Urothelium cell line (cell line): ENCODE measurements around the gene CDC26.
"Not testable (repeated sequence)": the region's sequence is repeated elsewhere in the genome, so short reads cannot be mapped to it uniquely, and the experiment has no call there.

Experiments used
- DNase-seq: peaks from one replicate; pipeline ENCODE4 v3.0.0; 2011; ENCODE audit warnings: low spot score, mixed read lengths
- FAIRE-seq: peaks from 2 replicates; lab custom pipeline; 2011; peaks lifted over from hg19 to GRCh38; lab: Jason Lieb, UNC

CDC26 gene

GRCh38 chr9:113296247-113296646 is 20.9 kb upstream of the CDC26 start:
- DNase-seq = not testable (repeated sequence)

GRCh38 chr9:113293285-113293878 is 18.0 kb upstream of the CDC26 start:
- FAIRE-seq (no peak), DNase-seq (no peak)

More at GRCh38 chr9:113296247-113296646, 20.9 kb upstream of the CDC26 start:
- not testable (repeated sequence) for FAIRE-seq

DNA sequence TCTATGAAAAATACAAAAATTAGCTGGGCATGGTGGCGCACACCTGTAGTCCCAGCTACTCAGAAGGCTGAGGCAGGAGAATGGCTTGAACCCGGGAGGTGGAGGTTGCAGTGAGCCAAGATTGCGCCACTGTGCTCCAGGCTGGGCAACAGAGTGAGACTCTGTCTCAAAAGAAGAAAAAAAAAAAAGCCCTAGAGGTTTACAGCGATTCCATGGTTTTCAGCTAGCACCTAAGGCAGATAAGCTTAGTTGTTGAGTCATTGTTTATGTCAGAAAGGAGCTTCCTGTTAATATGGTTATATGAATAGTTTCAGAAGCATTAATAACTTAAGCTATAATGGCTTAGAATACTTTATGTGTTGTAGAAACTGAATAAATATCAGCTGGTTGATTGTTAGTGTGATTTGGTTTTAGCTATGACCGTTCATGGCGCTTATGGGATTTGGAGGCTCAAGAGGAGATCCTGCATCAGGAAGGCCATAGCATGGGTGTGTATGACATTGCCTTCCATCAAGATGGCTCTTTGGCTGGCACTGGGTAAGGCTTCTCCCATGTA is 14.8 kb upstream of the CDC26 start:
- DNase-seq (no peak), FAIRE-seq (no peak)

DNA sequence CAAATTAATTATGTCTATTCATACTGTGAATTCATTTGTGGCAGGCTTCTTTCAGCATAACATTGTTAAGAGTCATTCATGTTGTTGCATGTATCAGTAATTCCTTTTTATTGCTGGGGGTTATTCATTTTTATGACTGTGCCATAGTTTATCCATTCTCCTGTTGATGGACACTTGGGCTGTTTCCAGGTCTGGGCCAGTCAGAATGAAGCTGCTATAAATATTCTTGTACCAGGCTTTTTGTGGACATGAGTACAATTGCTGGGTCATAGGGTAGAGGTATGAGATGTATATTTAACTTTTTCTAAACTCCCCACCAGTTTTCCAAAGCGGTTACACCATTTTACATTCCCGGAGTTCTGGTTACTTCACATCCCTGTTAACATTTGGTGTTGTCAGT is 13.7 kb upstream of the CDC26 start:
- no peak for DNase-seq
- FAIRE-seq = no peak

GRCh38 chr9:113281356-113281755 is 6.0 kb upstream of the CDC26 start:
- FAIRE-seq = no peak

DNA sequence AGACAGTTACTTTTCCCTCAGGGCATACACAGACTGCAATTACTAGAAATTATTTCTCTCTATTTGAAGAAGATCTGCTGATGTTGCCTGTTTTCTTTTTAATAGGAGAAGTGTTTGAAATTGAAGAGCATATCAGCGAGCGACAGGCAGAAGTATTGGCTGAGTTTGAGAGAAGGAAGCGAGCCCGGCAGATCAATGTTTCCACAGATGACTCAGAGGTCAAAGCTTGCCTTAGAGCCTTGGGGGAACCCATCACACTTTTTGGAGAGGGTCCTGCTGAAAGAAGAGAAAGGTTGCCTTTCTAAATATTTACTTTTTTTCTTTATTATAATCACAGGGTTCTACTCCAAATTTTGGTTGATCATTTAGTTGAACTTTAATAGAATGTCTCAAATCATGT is 3.5 kb upstream of the CDC26 start:
- FAIRE-seq (no peak), DNase-seq (no peak)

More at GRCh38 chr9:113281356-113281755, 6.0 kb upstream of the CDC26 start:
- no peak for DNase-seq

- FAIRE-seq (no peak), DNase-seq (peak; percentile 50)
These were observed 757 bp downstream of the CDC26 start for GRCh38 chr9:113274474-113275156.

DNA sequence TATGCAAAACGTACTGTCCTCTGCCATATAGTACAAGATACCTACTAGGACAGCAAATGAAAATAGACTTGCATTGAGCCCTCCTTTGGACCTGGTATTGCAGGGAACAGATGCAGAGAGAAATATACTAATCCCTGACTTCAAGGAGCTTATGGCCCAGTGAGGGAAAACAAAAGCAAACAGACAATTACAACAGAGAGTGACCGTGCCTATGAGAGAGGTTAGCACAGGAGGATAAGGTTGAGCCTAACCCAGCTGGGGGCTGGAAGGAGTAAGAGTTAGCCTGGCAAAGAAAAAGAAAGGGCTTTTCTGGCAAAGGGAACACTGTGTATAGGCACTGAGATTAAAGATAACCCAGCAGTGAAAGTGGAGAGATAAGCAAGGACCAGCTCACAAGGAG is 5.5 kb downstream of the CDC26 start:
- DNase-seq (no peak), FAIRE-seq (no peak)

DNA sequence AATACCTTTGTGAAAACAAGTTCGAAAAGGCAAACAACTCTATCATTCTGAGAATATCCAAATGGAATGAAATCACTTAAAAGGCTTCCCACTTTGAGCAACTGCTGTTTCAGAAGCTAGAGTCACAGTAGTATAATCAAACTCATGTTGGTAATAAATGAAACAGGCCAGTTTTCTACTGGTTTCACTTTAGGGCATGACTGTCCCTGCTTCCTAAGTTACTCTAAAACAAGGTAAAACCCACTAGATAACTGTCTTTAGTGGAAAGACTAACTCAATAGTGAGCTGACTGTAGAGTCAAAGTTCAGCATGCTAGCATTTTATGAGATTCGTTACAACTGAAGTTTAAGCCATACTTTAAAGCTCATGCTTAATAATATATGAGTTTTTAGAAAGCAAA is 6.0 kb downstream of the CDC26 start:
- no peak for FAIRE-seq

GRCh38 chr9:113267911-113268566 is 7.3 kb downstream of the CDC26 start:
- FAIRE-seq (no peak), DNase-seq (no peak)

More for the DNA sequence above, 6.0 kb downstream of the CDC26 start:
- no peak for DNase-seq

DNA sequence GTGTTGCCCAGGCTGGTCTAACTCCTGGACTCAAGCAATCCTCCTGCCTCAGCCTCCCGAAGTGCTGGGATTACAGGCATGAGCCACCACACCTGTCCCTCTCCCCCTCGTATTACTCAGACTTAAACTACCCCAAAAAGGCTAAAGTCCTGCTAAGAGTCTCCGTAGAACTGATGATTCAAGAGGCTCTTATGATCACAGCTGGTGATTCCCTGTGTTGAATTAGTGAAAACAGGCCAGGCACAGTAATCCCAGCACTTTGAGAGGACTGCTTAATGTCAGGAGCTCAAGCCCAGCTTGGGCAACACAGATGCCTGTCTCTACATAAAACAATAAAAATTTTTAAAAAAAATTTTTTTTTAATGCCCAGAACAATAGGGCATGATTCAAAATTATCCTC is 9.2 kb downstream of the CDC26 start:
- FAIRE-seq = no peak

GRCh38 chr9:113261917-113262671 is 13.3 kb downstream of the CDC26 start:
- DNase-seq = no peak
- no peak for FAIRE-seq

More for the DNA sequence above, 9.2 kb downstream of the CDC26 start:
- DNase-seq = no peak

DNA sequence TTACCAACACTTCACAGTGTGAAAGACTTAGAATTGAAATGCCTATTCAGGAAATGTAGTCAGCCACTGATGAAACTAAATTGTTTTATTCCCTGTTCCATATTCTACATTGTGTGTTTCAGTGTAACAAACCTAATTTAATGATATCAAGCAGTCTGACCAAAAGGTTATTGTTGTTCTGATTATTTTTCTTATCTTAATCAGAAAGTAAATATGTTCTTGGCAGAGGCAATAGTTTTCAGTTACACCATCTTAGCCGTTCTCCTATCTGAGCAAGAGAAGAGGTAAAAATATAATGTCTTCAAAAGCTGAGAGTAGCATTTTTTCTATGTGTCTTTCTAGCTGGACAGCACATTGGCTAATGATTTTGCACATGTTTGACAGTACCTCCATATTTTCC is 17.1 kb downstream of the CDC26 start:
- DNase-seq = no peak
- no peak for FAIRE-seq

- DNase-seq (no peak), FAIRE-seq (no peak)
These were observed 17.5 kb downstream of the CDC26 start for GRCh38 chr9:113257863-113258262.

DNA sequence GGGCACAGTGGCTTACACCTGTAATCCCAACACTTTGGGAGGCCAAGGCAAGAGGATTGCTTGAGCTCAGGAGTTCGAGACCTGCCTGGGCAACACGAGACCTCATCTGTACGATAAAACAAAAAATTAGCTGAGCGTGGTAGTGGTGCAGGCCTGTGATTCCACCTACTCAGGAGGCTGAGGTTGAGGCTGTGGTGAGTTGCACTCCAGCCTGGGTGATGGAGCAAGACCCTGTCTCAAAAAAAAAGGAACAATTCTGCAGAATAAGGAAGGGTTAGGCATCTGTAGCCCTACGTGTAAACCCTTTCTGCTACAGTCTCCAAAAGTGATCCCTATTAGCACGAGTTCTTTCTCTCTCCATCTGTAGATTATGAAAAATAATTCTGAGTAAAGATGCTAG is 19.9 kb downstream of the CDC26 start:
- DNase-seq (no peak), FAIRE-seq (no peak)

GRCh38 chr9:113254991-113255390 is 20.4 kb downstream of the CDC26 start:
- DNase-seq (no peak), FAIRE-seq (no peak)

- DNase-seq (no peak), FAIRE-seq (no peak)
These were observed 24.6 kb downstream of the CDC26 start for GRCh38 chr9:113250807-113251206.

- not testable (repeated sequence) for FAIRE-seq, DNase-seq
These were observed 25.7 kb downstream of the CDC26 start for GRCh38 chr9:113249661-113250060.

GRCh38 chr9:113247640-113248039 is 27.7 kb downstream of the CDC26 start:
- FAIRE-seq = no peak
- DNase-seq = no peak

DNA sequence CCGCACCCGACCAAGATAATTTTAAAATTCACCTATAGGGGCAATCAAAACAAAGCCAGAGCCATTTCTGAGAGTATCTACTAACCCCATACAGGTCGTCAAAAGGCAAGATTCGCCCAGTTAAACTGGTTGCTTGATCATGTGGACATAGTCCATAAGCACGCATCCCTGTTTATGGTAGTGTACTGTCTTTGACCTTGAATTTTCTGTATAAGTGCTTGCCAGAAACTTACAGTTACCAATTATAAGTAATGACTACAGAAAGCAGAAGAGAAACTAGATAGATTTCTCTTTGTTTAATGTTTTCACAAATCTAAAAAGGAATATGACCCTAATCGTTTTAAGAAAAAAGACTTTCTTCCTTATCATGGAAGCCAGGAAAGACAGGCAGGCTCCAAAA is 28.4 kb downstream of the CDC26 start:
- no peak for FAIRE-seq
- no peak for DNase-seq

GRCh38 chr9:113245894-113246293 is 29.5 kb downstream of the CDC26 start:
- no peak for DNase-seq
- FAIRE-seq = no peak
